NB4 (cell line): ENCODE data around the gene OR10A3.

Experiments
- DNase-seq: peaks from one replicate; pipeline ENCODE4 v3.0.0; 2010; ENCODE audit warnings: low read depth
- H3K4me3 ChIP-seq: one replicate; pipeline ENCODE4 v1.5.1; 2011; ENCODE audit warnings: mild to moderate bottlenecking, low read depth, low read length, moderate library complexity
- MAX ChIP-seq: IDR thresholded peaks from 2 replicates; pipeline ENCODE4 v1.6.1; 2011; ENCODE audit warnings: low read depth, low read length
- MYC ChIP-seq: IDR thresholded peaks from 2 replicates; pipeline ENCODE4 v1.6.1; 2011; ENCODE audit warnings: low read depth, low read length
- POLR2A ChIP-seq: IDR thresholded peaks from 2 replicates; pipeline ENCODE4 v1.6.1; 2011; ENCODE audit warnings: mild to moderate bottlenecking; ENCODE audit not compliant: insufficient read length; ENCODE audit errors: extremely low read depth
- TF ChIP-seq, protein P1 (sequence below): IDR thresholded peaks from one replicate; pipeline ENCODE4 v1.5.1; 2012; ENCODE audit warnings: low read depth, low read length

Gene OR10A3

DNA sequence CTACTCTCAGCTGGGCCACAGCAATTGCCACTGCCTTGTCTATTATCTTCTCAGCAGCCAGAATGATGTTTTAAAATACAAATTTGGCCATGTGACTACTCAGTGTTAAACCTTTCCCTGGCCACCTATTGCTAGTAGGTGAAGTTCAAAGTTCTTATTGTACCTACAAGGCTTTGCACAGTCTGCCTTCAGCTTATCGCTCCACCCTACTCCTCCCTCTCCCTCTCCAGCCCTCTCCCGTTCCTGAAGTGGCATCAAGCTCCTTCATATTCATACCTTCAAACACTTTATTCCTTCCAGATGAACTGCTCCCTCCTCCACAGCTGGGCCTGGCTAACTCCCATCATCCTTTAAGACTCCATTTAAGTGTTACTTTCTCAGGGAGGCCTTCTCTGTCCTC lies 47.7 kb downstream of the OR10A3 start:
- DNase-seq = no peak
- H3K4me3 ChIP-seq = no peak overlapping the region
- TF ChIP-seq MYC (no peak), MAX (no peak), POLR2A (no peak)
- TF ChIP-seq, protein P1, sequence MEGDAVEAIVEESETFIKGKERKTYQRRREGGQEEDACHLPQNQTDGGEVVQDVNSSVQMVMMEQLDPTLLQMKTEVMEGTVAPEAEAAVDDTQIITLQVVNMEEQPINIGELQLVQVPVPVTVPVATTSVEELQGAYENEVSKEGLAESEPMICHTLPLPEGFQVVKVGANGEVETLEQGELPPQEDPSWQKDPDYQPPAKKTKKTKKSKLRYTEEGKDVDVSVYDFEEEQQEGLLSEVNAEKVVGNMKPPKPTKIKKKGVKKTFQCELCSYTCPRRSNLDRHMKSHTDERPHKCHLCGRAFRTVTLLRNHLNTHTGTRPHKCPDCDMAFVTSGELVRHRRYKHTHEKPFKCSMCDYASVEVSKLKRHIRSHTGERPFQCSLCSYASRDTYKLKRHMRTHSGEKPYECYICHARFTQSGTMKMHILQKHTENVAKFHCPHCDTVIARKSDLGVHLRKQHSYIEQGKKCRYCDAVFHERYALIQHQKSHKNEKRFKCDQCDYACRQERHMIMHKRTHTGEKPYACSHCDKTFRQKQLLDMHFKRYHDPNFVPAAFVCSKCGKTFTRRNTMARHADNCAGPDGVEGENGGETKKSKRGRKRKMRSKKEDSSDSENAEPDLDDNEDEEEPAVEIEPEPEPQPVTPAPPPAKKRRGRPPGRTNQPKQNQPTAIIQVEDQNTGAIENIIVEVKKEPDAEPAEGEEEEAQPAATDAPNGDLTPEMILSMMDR = no peak

- peak; percentile 59 for DNase-seq
- no peak overlapping the region for H3K4me3 ChIP-seq
- TF ChIP-seq POLR2A = no peak
- TF ChIP-seq, protein P1 = peak; percentile 55
Observed at GRCh38 chr11:7892840-7893254, 48.7 kb downstream of the OR10A3 start.

DNA sequence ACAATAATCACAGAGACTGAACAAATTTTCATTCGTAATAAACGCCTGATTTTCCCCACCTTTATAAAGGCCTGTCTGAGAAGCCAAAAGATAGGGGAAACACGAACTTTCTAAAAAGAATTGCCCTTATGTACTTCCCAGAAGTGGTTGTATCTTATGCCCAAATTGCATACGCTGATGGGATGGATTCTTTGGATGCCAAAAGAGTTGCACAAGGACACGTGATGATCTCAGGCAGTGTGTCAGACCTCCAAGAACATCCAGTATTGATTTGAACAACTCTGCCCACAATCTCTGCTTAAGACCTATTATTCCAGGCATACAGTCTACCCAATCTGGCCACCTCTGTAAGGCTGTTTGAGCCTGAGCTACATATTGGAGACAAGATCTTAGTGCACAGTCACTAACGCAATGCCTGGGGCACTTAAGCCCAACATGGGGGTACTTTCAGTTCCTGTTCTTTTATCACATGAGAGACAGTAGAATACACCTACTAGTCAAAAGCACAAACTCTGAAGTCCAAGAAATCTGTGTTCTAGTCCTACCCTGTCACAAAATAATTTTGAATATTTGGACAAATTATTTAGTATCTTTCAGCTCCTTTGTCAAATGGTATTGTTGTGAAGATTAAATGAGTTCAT lies 49.3 kb downstream of the OR10A3 start:
- peak; percentile 30 for DNase-seq

GRCh38 chr11:7890417-7891172 lies 50.9 kb downstream of the OR10A3 start:
- TF ChIP-seq MYC = no peak
- TF ChIP-seq, protein P1 = no peak
- TF ChIP-seq POLR2A = no peak
- no peak for TF ChIP-seq MAX
- no peak overlapping the region for H3K4me3 ChIP-seq
- DNase-seq = no peak

More for the DNA sequence above, 49.3 kb downstream of the OR10A3 start:
- TF ChIP-seq, protein P1 = no peak
- no peak for TF ChIP-seq POLR2A
- no peak for TF ChIP-seq MAX
- TF ChIP-seq MYC = no peak
- no peak overlapping the region for H3K4me3 ChIP-seq

DNA sequence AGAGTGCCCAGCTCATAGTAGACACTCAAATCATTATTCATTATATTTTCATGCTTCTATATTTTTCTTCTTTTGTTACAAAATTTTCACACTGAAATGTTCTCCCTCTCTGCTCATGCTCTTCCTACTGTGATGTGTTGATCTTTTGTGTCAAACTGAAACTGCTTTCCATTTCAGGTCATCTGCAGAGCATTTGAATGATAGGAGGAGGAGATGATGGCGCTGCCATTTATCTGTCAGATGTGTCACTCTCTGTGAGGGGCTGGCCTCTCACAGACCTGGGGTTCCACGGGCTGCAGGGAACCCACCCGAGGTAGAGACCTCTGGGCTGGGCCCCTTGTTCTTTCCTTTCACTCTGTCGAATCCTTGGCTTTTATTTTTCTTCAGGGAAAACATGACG lies 51.5 kb downstream of the OR10A3 start:
- DNase-seq = no peak
- no peak overlapping the region for H3K4me3 ChIP-seq
- no peak for TF ChIP-seq POLR2A
- TF ChIP-seq, protein P1 = no peak
- TF ChIP-seq MAX = no peak
- TF ChIP-seq MYC = no peak
